HepG2 (cell line): Measurements from ENCODE around the gene KANSL3. TPM values are rescaled to one million over a fixed set of nuclear protein-coding genes. Genes with fewer than 3 reads are reported as not detected.

Source experiments
- ASH2L ChIP-seq: fragments of 300-600, 200-600 bp; sonication (generic); IDR thresholded peaks from 2 replicates; pipeline ENCODE4 v1.7.0; 2017; ENCODE audit warnings: low read depth, mild to moderate bottlenecking, moderate library complexity, mixed read lengths, low read length; ENCODE audit not compliant: insufficient read length
- BCL6 ChIP-seq: IDR thresholded peaks from 2 replicates; pipeline ENCODE4 v1.6.1; 2016; ENCODE audit warnings: missing genetic modification reagents, missing compliant biosample characterization
- CHCHD3 ChIP-seq: sonication (generic); formaldehyde crosslinking; IDR thresholded peaks from 2 replicates; pipeline ENCODE4 v1.8.0; 2022; ENCODE audit warnings: mild to moderate bottlenecking, missing genetic modification reagents, moderate library complexity
- FOXO1 ChIP-seq: sonication (generic); formaldehyde crosslinking; IDR thresholded peaks from 2 replicates; pipeline ENCODE4 v1.4.0; 2020; ENCODE audit warnings: missing genetic modification reagents
- NR2F6 ChIP-seq, 2 experiments: IDR thresholded peaks; 2 replicates each; pipeline ENCODE4 v1.6.1; 2016; ENCODE audit warnings: antibody characterized with exemption in 1 of 2, mild to moderate bottlenecking in 1 of 2
- SAP130 ChIP-seq: IDR thresholded peaks from 2 replicates; pipeline ENCODE4 v1.6.1; 2016; ENCODE audit warnings: low read depth
- SMAD3 ChIP-seq: sonication (generic); formaldehyde crosslinking; IDR thresholded peaks from 2 replicates; pipeline ENCODE4 v1.4.0; 2020; ENCODE audit warnings: missing genetic modification reagents
- SMC3 ChIP-seq: IDR thresholded peaks from 2 replicates; pipeline ENCODE4 v1.6.1; 2011; ENCODE audit warnings: low read length, improper control_type of control experiment
- SP1 ChIP-seq, 2 experiments: fragments of 450-650 bp in 1 of 2; sonication (generic) in 1 of 2; formaldehyde crosslinking in 1 of 2; IDR thresholded peaks; 2 replicates each; pipeline versions ENCODE4 v1.4.0 to v1.6.1; 2016 to 2020; ENCODE audit warnings: missing genetic modification reagents in 1 of 2
- ZBTB20 ChIP-seq: sonication (generic); formaldehyde crosslinking; IDR thresholded peaks from 2 replicates; pipeline ENCODE4 v1.8.1; 2023; ENCODE audit warnings: missing genetic modification reagents, low read depth, mild to moderate bottlenecking, borderline replicate concordance
- ZFP1 ChIP-seq: IDR thresholded peaks from 2 replicates; pipeline ENCODE4 v1.6.1; 2016
- ZNF143 ChIP-seq: sonication (generic); formaldehyde crosslinking; IDR thresholded peaks from 2 replicates; pipeline ENCODE4 v1.4.0; 2020; ENCODE audit warnings: missing genetic modification reagents
- ZNF3 ChIP-seq: IDR thresholded peaks from 2 replicates; pipeline ENCODE4 v1.7.0; 2017; ENCODE audit warnings: inconsistent platforms
- ZNF331 ChIP-seq: sonication (generic); formaldehyde crosslinking; IDR thresholded peaks from 2 replicates; pipeline ENCODE4 v1.4.0; 2020; ENCODE audit warnings: missing genetic modification reagents
- ZNF607 ChIP-seq: sonication (generic); formaldehyde crosslinking; IDR thresholded peaks from 2 replicates; pipeline ENCODE4 v1.5.1; 2020; ENCODE audit warnings: missing genetic modification reagents, mild to moderate bottlenecking, borderline replicate concordance
- ZNF720 ChIP-seq: sonication (generic); formaldehyde crosslinking; IDR thresholded peaks from 2 replicates; pipeline ENCODE4 v1.4.0; 2020; ENCODE audit warnings: missing genetic modification reagents
- ZNF792 ChIP-seq: IDR thresholded peaks from 2 replicates; pipeline ENCODE4 v1.6.1; 2016
- ZNF883 ChIP-seq: sonication (generic); formaldehyde crosslinking; IDR thresholded peaks from 2 replicates; pipeline ENCODE4 v1.5.1; 2020; ENCODE audit warnings: mild to moderate bottlenecking, missing genetic modification reagents; ENCODE audit errors: not compliant biosample characterization
- polyA plus RNA-seq, 8 experiments: library from polyadenylated mRNA; depleted of rRNA in 3 of 8; stranded (reverse) in 7 of 8; unstranded in 1 of 8; fragments of >200 nt; fragmentation: Illumina TruSeq in 4 of 8; extraction: Trizol in 4 of 8; gene quantifications; 2 replicates each; pipeline versions ENCODE4 v1.2.1 to v1.2.3, GENCODE V29; 2011 to 2016; ENCODE audit warnings: low read depth in 4 of 8, missing spikeins in 1 of 8, mixed read lengths in 1 of 8; ENCODE audit not compliant: insufficient read depth in 1 of 8
- total RNA-seq, 5 experiments: library from RNA; depleted of rRNA; stranded (reverse); fragments of >200 nt; fragmentation: Illumina TruSeq; extraction: Trizol; gene quantifications; 2 replicates each; pipeline ENCODE4 v1.2.3, GENCODE V29; 2016; ENCODE audit warnings: low read depth in 1 of 5
- TF ChIP-seq, protein P1 (sequence below): IDR thresholded peaks from 2 replicates; pipeline ENCODE4 v1.6.1; 2016; ENCODE audit warnings: low read depth, control low read depth
- TF ChIP-seq, protein P2 (sequence below): IDR thresholded peaks from 2 replicates; pipeline ENCODE4 v1.6.1; 2016
- TF ChIP-seq, protein P3 (sequence below): sonication (generic); formaldehyde crosslinking; IDR thresholded peaks from 2 replicates; pipeline ENCODE4 v1.4.0; 2020; ENCODE audit warnings: low read depth, mild to moderate bottlenecking, missing genetic modification reagents
- TF ChIP-seq, protein P4 (sequence below): sonication (generic); formaldehyde crosslinking; IDR thresholded peaks from 2 replicates; pipeline ENCODE4 v1.5.1; 2020; ENCODE audit warnings: mild to moderate bottlenecking, missing genetic modification reagents, moderate library complexity

The KANSL3 gene
- total and polyA plus RNA-seq, 2 of the 13 experiments (the other 11 are each of a cell fraction or from before 2014, with no cell fraction given) = 20.8 to 37.3 TPM

DNA sequence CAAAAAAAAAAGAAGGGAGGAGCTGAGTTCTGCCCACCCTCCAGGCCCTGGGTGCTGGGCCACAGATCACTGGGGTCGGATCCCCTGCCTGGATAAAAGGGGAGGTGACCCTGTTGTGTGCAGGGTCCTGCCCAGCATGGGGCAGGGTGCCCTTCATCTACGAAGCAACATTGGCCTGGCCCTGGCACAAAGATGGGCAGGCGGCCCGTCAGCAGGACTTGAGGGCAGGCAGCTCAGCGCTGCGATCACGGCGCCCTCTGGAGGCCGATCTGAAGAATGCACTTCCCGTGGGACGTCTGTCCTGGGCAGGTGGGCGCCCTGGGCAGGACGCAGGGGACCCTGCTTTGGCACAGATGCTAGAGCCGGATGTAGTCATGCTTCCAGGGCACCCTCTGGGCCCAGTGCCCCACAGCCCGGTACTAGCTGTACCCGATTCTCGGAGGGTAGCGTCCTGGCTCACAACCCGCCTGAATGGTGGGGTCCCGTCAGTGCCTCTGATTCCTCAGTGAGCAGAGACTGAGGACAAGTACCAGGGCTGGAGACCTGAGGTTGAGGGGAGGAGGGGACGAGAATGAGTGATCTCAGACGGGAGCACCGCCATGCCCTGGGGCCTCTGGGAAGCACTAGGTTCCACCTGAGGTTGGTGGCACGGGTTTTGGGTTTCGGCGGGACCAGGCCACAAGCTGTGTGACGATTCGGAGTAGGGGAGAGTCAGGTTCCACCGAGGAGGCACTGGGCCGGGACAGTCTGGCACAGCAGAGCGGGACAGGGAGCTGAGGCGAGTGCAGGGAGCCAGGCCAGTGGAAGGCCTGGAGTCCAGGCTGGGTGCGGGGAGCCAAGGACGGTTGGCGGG, 83.6 kb downstream of the KANSL3 start (continued):
- TF ChIP-seq NR2F6 (IDR thresholded peaks at IDR 0.05) (no peak), NR2F6 (CRISPR knock-in tag; IDR thresholded peaks at IDR 0.05) (peak; percentile 21; the same call in 1 of the 2 replicates), BCL6 (peak; percentile 41; the same call in 1 of the 2 replicates), ZBTB20 (CRISPR knock-in tag) (peak; percentile 33; the same call in 1 of the 2 replicates), SP1 (IDR thresholded peaks at IDR 0.05) (no peak), SP1 (CRISPR knock-in tag; IDR thresholded peaks at IDR 0.05) (0 out of 2 replicates have a peak, but pooled peaks have one; percentile 16), SMAD3 (CRISPR knock-in tag) (no peak), FOXO1 (CRISPR knock-in tag) (peak; percentile 29; the same call in 1 of the 2 replicates), ZNF331 (CRISPR knock-in tag) (0 out of 2 replicates have a peak, but pooled peaks have one; percentile 44), ZFP1 (CRISPR knock-in tag) (no peak), ASH2L (no peak), ZNF720 (CRISPR knock-in tag) (no peak), SAP130 (CRISPR knock-in tag) (peak; percentile 25; the same call in 1 of the 2 replicates), ZNF792 (CRISPR knock-in tag) (no peak), ZNF3 (CRISPR knock-in tag) (no peak), SMC3 (no peak), CHCHD3 (0 out of 2 replicates have a peak, but pooled peaks have one; percentile 69), ZNF143 (peak; percentile 18; the same call in 1 of the 2 replicates), ZNF883 (CRISPR knock-in tag) (no peak), ZNF607 (no peak)
- TF ChIP-seq, protein P1, sequence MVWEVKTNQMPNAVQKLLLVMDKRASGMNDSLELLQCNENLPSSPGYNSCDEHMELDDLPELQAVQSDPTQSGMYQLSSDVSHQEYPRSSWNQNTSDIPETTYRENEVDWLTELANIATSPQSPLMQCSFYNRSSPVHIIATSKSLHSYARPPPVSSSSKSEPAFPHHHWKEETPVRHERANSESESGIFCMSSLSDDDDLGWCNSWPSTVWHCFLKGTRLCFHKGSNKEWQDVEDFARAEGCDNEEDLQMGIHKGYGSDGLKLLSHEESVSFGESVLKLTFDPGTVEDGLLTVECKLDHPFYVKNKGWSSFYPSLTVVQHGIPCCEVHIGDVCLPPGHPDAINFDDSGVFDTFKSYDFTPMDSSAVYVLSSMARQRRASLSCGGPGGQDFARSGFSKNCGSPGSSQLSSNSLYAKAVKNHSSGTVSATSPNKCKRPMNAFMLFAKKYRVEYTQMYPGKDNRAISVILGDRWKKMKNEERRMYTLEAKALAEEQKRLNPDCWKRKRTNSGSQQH = no peak
- TF ChIP-seq, protein P2, sequence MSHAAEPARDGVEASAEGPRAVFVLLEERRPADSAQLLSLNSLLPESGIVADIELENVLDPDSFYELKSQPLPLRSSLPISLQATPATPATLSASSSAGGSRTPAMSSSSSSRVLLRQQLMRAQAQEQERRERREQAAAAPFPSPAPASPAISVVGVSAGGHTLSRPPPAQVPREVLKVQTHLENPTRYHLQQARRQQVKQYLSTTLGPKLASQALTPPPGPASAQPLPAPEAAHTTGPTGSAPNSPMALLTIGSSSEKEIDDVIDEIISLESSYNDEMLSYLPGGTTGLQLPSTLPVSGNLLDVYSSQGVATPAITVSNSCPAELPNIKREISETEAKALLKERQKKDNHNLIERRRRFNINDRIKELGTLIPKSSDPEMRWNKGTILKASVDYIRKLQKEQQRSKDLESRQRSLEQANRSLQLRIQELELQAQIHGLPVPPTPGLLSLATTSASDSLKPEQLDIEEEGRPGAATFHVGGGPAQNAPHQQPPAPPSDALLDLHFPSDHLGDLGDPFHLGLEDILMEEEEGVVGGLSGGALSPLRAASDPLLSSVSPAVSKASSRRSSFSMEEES = no peak
- TF ChIP-seq, protein P3, sequence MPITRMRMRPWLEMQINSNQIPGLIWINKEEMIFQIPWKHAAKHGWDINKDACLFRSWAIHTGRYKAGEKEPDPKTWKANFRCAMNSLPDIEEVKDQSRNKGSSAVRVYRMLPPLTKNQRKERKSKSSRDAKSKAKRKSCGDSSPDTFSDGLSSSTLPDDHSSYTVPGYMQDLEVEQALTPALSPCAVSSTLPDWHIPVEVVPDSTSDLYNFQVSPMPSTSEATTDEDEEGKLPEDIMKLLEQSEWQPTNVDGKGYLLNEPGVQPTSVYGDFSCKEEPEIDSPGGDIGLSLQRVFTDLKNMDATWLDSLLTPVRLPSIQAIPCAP (CRISPR knock-in tag) = no peak
- TF ChIP-seq, protein P4, sequence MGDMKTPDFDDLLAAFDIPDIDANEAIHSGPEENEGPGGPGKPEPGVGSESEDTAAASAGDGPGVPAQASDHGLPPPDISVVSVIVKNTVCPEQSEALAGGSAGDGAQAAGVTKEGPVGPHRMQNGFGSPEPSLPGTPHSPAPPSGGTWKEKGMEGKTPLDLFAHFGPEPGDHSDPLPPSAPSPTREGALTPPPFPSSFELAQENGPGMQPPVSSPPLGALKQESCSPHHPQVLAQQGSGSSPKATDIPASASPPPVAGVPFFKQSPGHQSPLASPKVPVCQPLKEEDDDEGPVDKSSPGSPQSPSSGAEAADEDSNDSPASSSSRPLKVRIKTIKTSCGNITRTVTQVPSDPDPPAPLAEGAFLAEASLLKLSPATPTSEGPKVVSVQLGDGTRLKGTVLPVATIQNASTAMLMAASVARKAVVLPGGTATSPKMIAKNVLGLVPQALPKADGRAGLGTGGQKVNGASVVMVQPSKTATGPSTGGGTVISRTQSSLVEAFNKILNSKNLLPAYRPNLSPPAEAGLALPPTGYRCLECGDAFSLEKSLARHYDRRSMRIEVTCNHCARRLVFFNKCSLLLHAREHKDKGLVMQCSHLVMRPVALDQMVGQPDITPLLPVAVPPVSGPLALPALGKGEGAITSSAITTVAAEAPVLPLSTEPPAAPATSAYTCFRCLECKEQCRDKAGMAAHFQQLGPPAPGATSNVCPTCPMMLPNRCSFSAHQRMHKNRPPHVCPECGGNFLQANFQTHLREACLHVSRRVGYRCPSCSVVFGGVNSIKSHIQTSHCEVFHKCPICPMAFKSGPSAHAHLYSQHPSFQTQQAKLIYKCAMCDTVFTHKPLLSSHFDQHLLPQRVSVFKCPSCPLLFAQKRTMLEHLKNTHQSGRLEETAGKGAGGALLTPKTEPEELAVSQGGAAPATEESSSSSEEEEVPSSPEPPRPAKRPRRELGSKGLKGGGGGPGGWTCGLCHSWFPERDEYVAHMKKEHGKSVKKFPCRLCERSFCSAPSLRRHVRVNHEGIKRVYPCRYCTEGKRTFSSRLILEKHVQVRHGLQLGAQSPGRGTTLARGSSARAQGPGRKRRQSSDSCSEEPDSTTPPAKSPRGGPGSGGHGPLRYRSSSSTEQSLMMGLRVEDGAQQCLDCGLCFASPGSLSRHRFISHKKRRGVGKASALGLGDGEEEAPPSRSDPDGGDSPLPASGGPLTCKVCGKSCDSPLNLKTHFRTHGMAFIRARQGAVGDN = peak; percentile 86
